ENCODE results near the gene CPNE7.

DNA sequence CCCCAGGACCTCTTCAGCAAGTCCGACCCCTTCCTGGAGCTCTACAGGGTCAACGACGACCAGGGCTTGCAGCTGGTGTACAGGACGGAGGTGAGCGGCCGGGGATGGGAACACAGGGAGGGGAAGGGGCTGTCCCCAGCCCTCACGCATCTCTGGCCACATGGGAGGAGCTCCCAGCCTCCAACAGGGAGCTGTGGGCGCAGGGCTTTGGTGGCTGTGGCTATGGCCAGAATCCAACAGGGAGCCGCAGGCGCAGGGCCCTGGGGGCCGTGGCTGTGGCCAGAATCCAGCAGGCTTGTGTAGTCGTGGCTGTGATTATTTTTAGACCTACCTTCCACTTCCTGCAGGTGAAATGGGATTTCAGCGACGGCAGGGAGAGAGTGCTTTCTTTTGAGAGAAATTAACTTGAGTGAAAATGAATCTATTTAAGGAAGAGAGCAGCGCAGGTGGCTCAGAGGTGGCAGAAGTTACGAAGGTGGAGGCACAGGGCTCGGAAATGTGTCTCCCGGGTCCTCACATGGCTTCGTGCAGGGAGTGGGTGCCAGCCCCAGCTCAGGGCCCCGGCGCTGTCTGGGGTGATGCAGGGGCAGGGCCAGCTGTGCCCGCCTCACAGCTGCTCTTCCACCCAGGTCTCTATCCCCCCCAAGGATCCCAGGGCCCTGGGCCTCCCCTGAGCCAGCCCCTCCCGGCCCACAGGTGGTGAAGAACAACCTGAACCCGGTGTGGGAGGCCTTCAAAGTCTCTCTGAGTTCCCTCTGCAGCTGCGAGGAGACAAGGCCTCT is 9.4 kb downstream of the CPNE7 start:
- TF ChIP-seq, protein P1, sequence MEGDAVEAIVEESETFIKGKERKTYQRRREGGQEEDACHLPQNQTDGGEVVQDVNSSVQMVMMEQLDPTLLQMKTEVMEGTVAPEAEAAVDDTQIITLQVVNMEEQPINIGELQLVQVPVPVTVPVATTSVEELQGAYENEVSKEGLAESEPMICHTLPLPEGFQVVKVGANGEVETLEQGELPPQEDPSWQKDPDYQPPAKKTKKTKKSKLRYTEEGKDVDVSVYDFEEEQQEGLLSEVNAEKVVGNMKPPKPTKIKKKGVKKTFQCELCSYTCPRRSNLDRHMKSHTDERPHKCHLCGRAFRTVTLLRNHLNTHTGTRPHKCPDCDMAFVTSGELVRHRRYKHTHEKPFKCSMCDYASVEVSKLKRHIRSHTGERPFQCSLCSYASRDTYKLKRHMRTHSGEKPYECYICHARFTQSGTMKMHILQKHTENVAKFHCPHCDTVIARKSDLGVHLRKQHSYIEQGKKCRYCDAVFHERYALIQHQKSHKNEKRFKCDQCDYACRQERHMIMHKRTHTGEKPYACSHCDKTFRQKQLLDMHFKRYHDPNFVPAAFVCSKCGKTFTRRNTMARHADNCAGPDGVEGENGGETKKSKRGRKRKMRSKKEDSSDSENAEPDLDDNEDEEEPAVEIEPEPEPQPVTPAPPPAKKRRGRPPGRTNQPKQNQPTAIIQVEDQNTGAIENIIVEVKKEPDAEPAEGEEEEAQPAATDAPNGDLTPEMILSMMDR (tag by site-specific recombination; IDR thresholded peaks at IDR 0.05) = no peak
- TF ChIP-seq ZNF654 (tag by site-specific recombination; IDR thresholded peaks at IDR 0.05; ENCODE audit: low read depth) = no peak
- TF ChIP-seq ZNF138 (tag by site-specific recombination; IDR thresholded peaks at IDR 0.05; ENCODE audit: borderline replicate concordance) = no peak

All from HEK293 (cell line).